Measurements from ENCODE around the gene PAX8.

PAX8 gene

GRCh38 chr2:113166187-113166645 lies 112.5 kb downstream of the PAX8 start:
- TF ChIP-seq, protein P1, sequence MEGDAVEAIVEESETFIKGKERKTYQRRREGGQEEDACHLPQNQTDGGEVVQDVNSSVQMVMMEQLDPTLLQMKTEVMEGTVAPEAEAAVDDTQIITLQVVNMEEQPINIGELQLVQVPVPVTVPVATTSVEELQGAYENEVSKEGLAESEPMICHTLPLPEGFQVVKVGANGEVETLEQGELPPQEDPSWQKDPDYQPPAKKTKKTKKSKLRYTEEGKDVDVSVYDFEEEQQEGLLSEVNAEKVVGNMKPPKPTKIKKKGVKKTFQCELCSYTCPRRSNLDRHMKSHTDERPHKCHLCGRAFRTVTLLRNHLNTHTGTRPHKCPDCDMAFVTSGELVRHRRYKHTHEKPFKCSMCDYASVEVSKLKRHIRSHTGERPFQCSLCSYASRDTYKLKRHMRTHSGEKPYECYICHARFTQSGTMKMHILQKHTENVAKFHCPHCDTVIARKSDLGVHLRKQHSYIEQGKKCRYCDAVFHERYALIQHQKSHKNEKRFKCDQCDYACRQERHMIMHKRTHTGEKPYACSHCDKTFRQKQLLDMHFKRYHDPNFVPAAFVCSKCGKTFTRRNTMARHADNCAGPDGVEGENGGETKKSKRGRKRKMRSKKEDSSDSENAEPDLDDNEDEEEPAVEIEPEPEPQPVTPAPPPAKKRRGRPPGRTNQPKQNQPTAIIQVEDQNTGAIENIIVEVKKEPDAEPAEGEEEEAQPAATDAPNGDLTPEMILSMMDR (conservative IDR thresholded peaks at IDR 0.05; ENCODE audit: low read depth, low read length) = no peak
- no peak for DNase-seq (ENCODE audit: low read depth)
- no peak overlapping the region for H3K4me3 ChIP-seq (ENCODE audit: low read depth, low read length)
